ENCODE data around the gene SEMG2.

Gene SEMG2

GRCh38 chr20:45246109-45246508 lies 24.9 kb downstream of the SEMG2 start:
- H3K4me3 ChIP-seq (ENCODE audit: low read length in 2 of 2), result no peak overlapping the region
- no peak overlapping the region for H4K91ac ChIP-seq (ENCODE audit: low read depth, low read length, poor library complexity)
- no peaks in the 10 kb centered on the region for H3K9me3 ChIP-seq (replicated peaks in 1 of 2; ENCODE audit: control insufficient read depth in 2 of 2, insufficient read depth in 1 of 2, low read depth in 1 of 2, low read length in 2 of 2)
- no peak overlapping the region for H2BK12ac ChIP-seq (ENCODE audit: low read length)
- WGBS, 2 donors (ENCODE audit: extremely low coverage in 2 of 2, insufficient read length in 2 of 2, insufficient replicate concordance in 1 of 2), result no CpG with 5 or more reads among the region's 6 CpGs
- H3K27ac ChIP-seq (replicated peaks; ENCODE audit: low read length), result no peak overlapping the region
- no peak overlapping the region for H2AFZ ChIP-seq (ENCODE audit: low read length)
- H3K79me1 ChIP-seq (ENCODE audit: low read depth, low read length), result no peaks in the 10 kb centered on the region
- H3K23ac ChIP-seq (ENCODE audit: low read depth, low read length, poor library complexity), result no peak overlapping the region
- no peak overlapping the region for H3K18ac ChIP-seq (ENCODE audit: low read length)
- no peak for DNase-seq (ENCODE audit: low spot score)
- H2BK120ac ChIP-seq (ENCODE audit: low read depth, low read length), result no peak overlapping the region
- no peak overlapping the region for H3K9ac ChIP-seq (ENCODE audit: low read depth, low read length, poor library complexity)
- no peak overlapping the region for H2BK15ac ChIP-seq (ENCODE audit: low read length)
- no peak overlapping the region for H3K14ac ChIP-seq (ENCODE audit: low read length)
- H3K36me3 ChIP-seq (replicated peaks in 1 of 2; ENCODE audit: control insufficient read depth in 2 of 2, insufficient read depth in 2 of 2, low read length in 2 of 2), result no peaks in the 10 kb centered on the region
- H3K4me2 ChIP-seq (ENCODE audit: insufficient read depth, low read length, poor library complexity, severe bottlenecking), result no peak overlapping the region
- peaks cover 0 to 35% (median 0%) of the 10 kb centered on the region in 3 experiments for H3K27me3 ChIP-seq (ENCODE audit: control insufficient read depth in 3 of 3, insufficient read depth in 3 of 3, low read depth in 1 of 3, low read length in 3 of 3)
- no peak overlapping the region for H2BK5ac ChIP-seq (ENCODE audit: low read length)
- no peaks in the 10 kb centered on the region for H3K4me1 ChIP-seq (ENCODE audit: control insufficient read depth in 2 of 2, insufficient read depth in 1 of 2, low read depth in 1 of 2, low read length in 2 of 2)
- H2AK5ac ChIP-seq (ENCODE audit: low read depth, low read length), result no peak overlapping the region
- no peak overlapping the region for H3K4ac ChIP-seq (ENCODE audit: low read length)
- H4K8ac ChIP-seq (ENCODE audit: low read depth, low read length), result no peak overlapping the region

- WGBS, 2 donors (ENCODE audit: extremely low coverage in 2 of 2, insufficient read length in 2 of 2, insufficient replicate concordance in 1 of 2), result no CpG with 5 or more reads among the region's 1 CpG
- no peaks in the 10 kb centered on the region for H3K79me1 ChIP-seq (ENCODE audit: low read depth, low read length)
- no peak overlapping the region for H2BK12ac ChIP-seq (ENCODE audit: low read length)
- no peak overlapping the region for H3K27ac ChIP-seq (replicated peaks; ENCODE audit: low read length)
- no peak overlapping the region for H4K91ac ChIP-seq (ENCODE audit: low read depth, low read length, poor library complexity)
- no peak overlapping the region for H2BK15ac ChIP-seq (ENCODE audit: low read length)
- H3K4me2 ChIP-seq (ENCODE audit: insufficient read depth, low read length, poor library complexity, severe bottlenecking), result no peak overlapping the region
- H3K4ac ChIP-seq (ENCODE audit: low read length), result no peak overlapping the region
- H2BK120ac ChIP-seq (ENCODE audit: low read depth, low read length), result no peak overlapping the region
- no peak overlapping the region for H3K4me3 ChIP-seq (ENCODE audit: low read length in 2 of 2)
- no peak for DNase-seq (ENCODE audit: low spot score)
- H3K27me3 ChIP-seq (ENCODE audit: control insufficient read depth in 3 of 3, insufficient read depth in 3 of 3, low read depth in 1 of 3, low read length in 3 of 3), result peaks cover 0 to 48% (median 0%) of the 10 kb centered on the region in 3 experiments
- no peak overlapping the region for H3K18ac ChIP-seq (ENCODE audit: low read length)
- H3K36me3 ChIP-seq (replicated peaks in 1 of 2; ENCODE audit: control insufficient read depth in 2 of 2, insufficient read depth in 2 of 2, low read length in 2 of 2), result no peaks in the 10 kb centered on the region
- no peak overlapping the region for H4K8ac ChIP-seq (ENCODE audit: low read depth, low read length)
- no peak overlapping the region for H3K14ac ChIP-seq (ENCODE audit: low read length)
- H2AFZ ChIP-seq (ENCODE audit: low read length), result no peak overlapping the region
- H3K9me3 ChIP-seq (replicated peaks in 1 of 2; ENCODE audit: control insufficient read depth in 2 of 2, insufficient read depth in 1 of 2, low read depth in 1 of 2, low read length in 2 of 2), result no peaks in the 10 kb centered on the region
- no peak overlapping the region for H3K9ac ChIP-seq (ENCODE audit: low read depth, low read length, poor library complexity)
- no peak overlapping the region for H3K23ac ChIP-seq (ENCODE audit: low read depth, low read length, poor library complexity)
- H2AK5ac ChIP-seq (ENCODE audit: low read depth, low read length), result no peak overlapping the region
- no peaks in the 10 kb centered on the region for H3K4me1 ChIP-seq (ENCODE audit: control insufficient read depth in 2 of 2, insufficient read depth in 1 of 2, low read depth in 1 of 2, low read length in 2 of 2)
- H2BK5ac ChIP-seq (ENCODE audit: low read length), result no peak overlapping the region
These were observed 26.7 kb downstream of the SEMG2 start for GRCh38 chr20:45247865-45248264.

- Histone ChIP-seq H3K27ac (replicated peaks; ENCODE audit: low read length) (no peak overlapping the region), H2AFZ (ENCODE audit: low read length) (no peak overlapping the region), H3K14ac (ENCODE audit: low read length) (no peak overlapping the region), H3K23ac (ENCODE audit: low read depth, low read length, poor library complexity) (no peak overlapping the region), H2AK5ac (ENCODE audit: low read depth, low read length) (no peak overlapping the region), H3K4me2 (ENCODE audit: insufficient read depth, low read length, poor library complexity, severe bottlenecking) (no peak overlapping the region), H4K91ac (ENCODE audit: low read depth, low read length, poor library complexity) (no peak overlapping the region), H3K79me1 (ENCODE audit: low read depth, low read length) (no peaks in the 10 kb centered on the region), H3K9ac (ENCODE audit: low read depth, low read length, poor library complexity) (no peak overlapping the region), H3K4me3 (ENCODE audit: low read length in 2 of 2) (no peak overlapping the region), H3K4ac (ENCODE audit: low read length) (no peak overlapping the region), H2BK15ac (ENCODE audit: low read length) (no peak overlapping the region), H4K8ac (ENCODE audit: low read depth, low read length) (no peak overlapping the region), H3K9me3 (replicated peaks in 1 of 2; ENCODE audit: control insufficient read depth in 2 of 2, insufficient read depth in 1 of 2, low read depth in 1 of 2, low read length in 2 of 2) (no peaks in the 10 kb centered on the region), H2BK120ac (ENCODE audit: low read depth, low read length) (no peak overlapping the region), H3K18ac (ENCODE audit: low read length) (no peak overlapping the region), H3K36me3 (replicated peaks in 1 of 2; ENCODE audit: control insufficient read depth in 2 of 2, insufficient read depth in 2 of 2, low read length in 2 of 2) (no peaks in the 10 kb centered on the region), H3K27me3 (ENCODE audit: control insufficient read depth in 3 of 3, insufficient read depth in 3 of 3, low read depth in 1 of 3, low read length in 3 of 3) (peaks cover 0 to 50% (median 0%) of the 10 kb centered on the region in 3 experiments), H2BK5ac (ENCODE audit: low read length) (no peak overlapping the region), H3K4me1 (ENCODE audit: control insufficient read depth in 2 of 2, insufficient read depth in 1 of 2, low read depth in 1 of 2, low read length in 2 of 2) (no peaks in the 10 kb centered on the region), H2BK12ac (ENCODE audit: low read length) (no peak overlapping the region)
- no peak for DNase-seq (ENCODE audit: low spot score)
These were observed 27.4 kb downstream of the SEMG2 start for GRCh38 chr20:45248609-45249008.

GRCh38 chr20:45251884-45252560 lies 30.8 kb downstream of the SEMG2 start:
- Histone ChIP-seq H2AK5ac (ENCODE audit: low read depth, low read length) (no peak overlapping the region), H3K27ac (replicated peaks; ENCODE audit: low read length) (no peak overlapping the region), H2BK15ac (ENCODE audit: low read length) (no peak overlapping the region), H3K4me1 (ENCODE audit: control insufficient read depth in 2 of 2, insufficient read depth in 1 of 2, low read depth in 1 of 2, low read length in 2 of 2) (peaks cover 0 to 4% of the 10 kb centered on the region in 2 donors), H2BK5ac (ENCODE audit: low read length) (no peak overlapping the region), H3K23ac (ENCODE audit: low read depth, low read length, poor library complexity) (no peak overlapping the region), H3K4me3 (ENCODE audit: low read length in 2 of 2) (no peak overlapping the region), H3K4me2 (ENCODE audit: insufficient read depth, low read length, poor library complexity, severe bottlenecking) (no peak overlapping the region), H2AFZ (ENCODE audit: low read length) (no peak overlapping the region), H4K8ac (ENCODE audit: low read depth, low read length) (no peak overlapping the region), H3K9me3 (replicated peaks in 1 of 2; ENCODE audit: control insufficient read depth in 2 of 2, insufficient read depth in 1 of 2, low read depth in 1 of 2, low read length in 2 of 2) (no peaks in the 10 kb centered on the region), H3K14ac (ENCODE audit: low read length) (no peak overlapping the region), H3K4ac (ENCODE audit: low read length) (no peak overlapping the region), H2BK12ac (ENCODE audit: low read length) (no peak overlapping the region), H2BK120ac (ENCODE audit: low read depth, low read length) (no peak overlapping the region), H3K79me1 (ENCODE audit: low read depth, low read length) (no peaks in the 10 kb centered on the region), H3K27me3 (ENCODE audit: control insufficient read depth in 3 of 3, insufficient read depth in 3 of 3, low read depth in 1 of 3, low read length in 3 of 3) (peaks cover 0 to 34% (median 0%) of the 10 kb centered on the region in 3 experiments), H3K36me3 (replicated peaks in 1 of 2; ENCODE audit: control insufficient read depth in 2 of 2, insufficient read depth in 2 of 2, low read length in 2 of 2) (no peaks in the 10 kb centered on the region), H4K91ac (ENCODE audit: low read depth, low read length, poor library complexity) (no peak overlapping the region), H3K9ac (ENCODE audit: low read depth, low read length, poor library complexity) (no peak overlapping the region), H3K18ac (ENCODE audit: low read length) (no peak overlapping the region)
- DNase-seq (ENCODE audit: low spot score), result no peak
- WGBS, 2 donors (ENCODE audit: extremely low coverage in 2 of 2, insufficient read length in 2 of 2, insufficient replicate concordance in 1 of 2), result no CpG with 5 or more reads among the region's 5 CpGs

All from neuronal stem cell (in vitro differentiated cells).